22Rv1 (cell line): Measurements from ENCODE around the gene BCL2L11.

Source experiments
- CTCF ChIP-seq: fragments of 450-650 bp; IDR thresholded peaks from 2 replicates; pipeline ENCODE4 v1.5.1; 2017; ENCODE audit warnings: mild to moderate bottlenecking
- ZFX ChIP-seq: fragments of 450-650 bp; IDR thresholded peaks from 2 replicates; pipeline ENCODE4 v1.6.1; 2017; ENCODE audit warnings: antibody characterized with exemption, borderline replicate concordance

- TF ChIP-seq CTCF (no peak), ZFX (no peak)
These were observed 84.0 kb downstream of the BCL2L11 start for GRCh38 chr2:111204706-111205105.
